Fibroblast of lung (primary cell): ENCODE results near the gene ATG5.

Source experiments
- EZH2 ChIP-seq: IDR thresholded peaks from 2 replicates; pipeline ENCODE4 v1.5.1; 2012; ENCODE audit warnings: low read length, control low read depth, mild to moderate bottlenecking; ENCODE audit errors: missing control alignments
- TF ChIP-seq, protein P1 (sequence below), 2 donors: IDR thresholded peaks in 1 of 2; conservative IDR thresholded peaks in 1 of 2; 1 replicate in 1 of 2; 2 replicates in 1 of 2; pipeline ENCODE4 v1.5.1; 2011 to 2012; ENCODE audit warnings: low read length in 2 of 2, control low read depth in 1 of 2, inconsistent platforms in 1 of 2, low read depth in 1 of 2, mild to moderate bottlenecking in 1 of 2

DNA sequence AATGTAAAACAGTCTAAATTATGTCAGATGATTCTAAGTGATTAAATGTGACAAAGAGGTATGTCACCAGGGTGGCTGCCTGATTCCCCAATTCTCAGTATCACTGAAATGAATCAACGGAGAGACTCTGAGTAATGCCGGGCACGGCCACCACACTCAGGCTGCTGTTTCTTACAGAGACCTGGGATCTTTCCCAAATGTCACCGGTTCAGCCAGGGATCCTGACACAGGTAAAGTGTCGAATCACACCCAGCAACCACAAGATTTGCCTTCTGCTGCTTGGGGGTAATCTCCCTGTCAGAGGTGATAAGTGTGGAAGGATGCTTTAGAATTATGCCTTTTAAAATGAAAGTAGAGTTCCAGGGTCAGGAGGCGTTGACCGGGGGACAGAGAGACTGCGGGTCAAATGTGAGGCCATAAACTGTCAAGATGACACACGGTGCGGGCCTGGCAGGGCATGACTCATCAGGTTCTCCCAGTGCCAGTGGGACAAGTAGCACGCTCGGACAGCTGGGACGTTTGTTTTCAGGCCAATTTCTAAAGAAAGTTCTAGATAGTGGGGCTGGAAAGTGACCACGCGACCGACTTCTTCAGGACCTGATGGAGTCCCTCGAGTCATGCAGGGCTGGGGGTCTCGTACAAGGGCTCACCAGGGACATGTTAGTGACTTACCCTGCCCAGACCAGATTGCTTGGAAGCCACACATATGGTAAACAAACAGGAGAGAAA, 190.5 kb downstream of the ATG5 start:
- TF ChIP-seq, protein P1, sequence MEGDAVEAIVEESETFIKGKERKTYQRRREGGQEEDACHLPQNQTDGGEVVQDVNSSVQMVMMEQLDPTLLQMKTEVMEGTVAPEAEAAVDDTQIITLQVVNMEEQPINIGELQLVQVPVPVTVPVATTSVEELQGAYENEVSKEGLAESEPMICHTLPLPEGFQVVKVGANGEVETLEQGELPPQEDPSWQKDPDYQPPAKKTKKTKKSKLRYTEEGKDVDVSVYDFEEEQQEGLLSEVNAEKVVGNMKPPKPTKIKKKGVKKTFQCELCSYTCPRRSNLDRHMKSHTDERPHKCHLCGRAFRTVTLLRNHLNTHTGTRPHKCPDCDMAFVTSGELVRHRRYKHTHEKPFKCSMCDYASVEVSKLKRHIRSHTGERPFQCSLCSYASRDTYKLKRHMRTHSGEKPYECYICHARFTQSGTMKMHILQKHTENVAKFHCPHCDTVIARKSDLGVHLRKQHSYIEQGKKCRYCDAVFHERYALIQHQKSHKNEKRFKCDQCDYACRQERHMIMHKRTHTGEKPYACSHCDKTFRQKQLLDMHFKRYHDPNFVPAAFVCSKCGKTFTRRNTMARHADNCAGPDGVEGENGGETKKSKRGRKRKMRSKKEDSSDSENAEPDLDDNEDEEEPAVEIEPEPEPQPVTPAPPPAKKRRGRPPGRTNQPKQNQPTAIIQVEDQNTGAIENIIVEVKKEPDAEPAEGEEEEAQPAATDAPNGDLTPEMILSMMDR (conservative IDR thresholded peaks at IDR 0.05 in 1 of 2, IDR thresholded peaks at IDR 0.05 in 1 of 2; ENCODE audit: low read depth in 1 of 2, low read length in 2 of 2): no peak
- TF ChIP-seq EZH2: no peak
